Small intestine (tissue), 16 donors: ENCODE measurements around the gene IFNLR1. TPM values are rescaled to one million over a fixed set of nuclear protein-coding genes. Genes with fewer than 3 reads are reported as not detected.

Experiments used
- DNase-seq, 2 donors: peaks; one replicate each; pipeline versions ENCODE4 v3.0.0 to v3.0.0-alpha.2; 2013
- FAIRE-seq: peaks from 2 replicates; lab custom pipeline; 2012; peaks lifted over from hg19 to GRCh38; lab: Jason Lieb, UNC
- H3K27ac ChIP-seq, 3 donors: one replicate each; pipeline ENCODE4 v1.5.1; 2013; ENCODE audit warnings: low read length in 2 of 3, mild to moderate bottlenecking in 2 of 3, control low read depth in 1 of 3, inconsistent platforms in 1 of 3, low read depth in 1 of 3, moderate library complexity in 1 of 3
- H3K27me3 ChIP-seq, 3 donors: one replicate each; pipeline ENCODE4 v1.6.1; 2013; ENCODE audit warnings: low read length in 3 of 3, inconsistent platforms in 1 of 3; ENCODE audit not compliant: control insufficient read depth in 3 of 3, insufficient read depth in 3 of 3
- H3K36me3 ChIP-seq, 3 donors: one replicate each; pipeline ENCODE4 v1.6.1; 2013; ENCODE audit warnings: low read length in 3 of 3, inconsistent platforms in 1 of 3, low read depth in 1 of 3, mild to moderate bottlenecking in 1 of 3, moderate library complexity in 1 of 3; ENCODE audit not compliant: control insufficient read depth in 3 of 3, insufficient read depth in 2 of 3
- H3K4me1 ChIP-seq, 3 donors: one replicate each; pipeline ENCODE4 v1.6.1; 2013; ENCODE audit warnings: low read length in 2 of 3, inconsistent platforms in 1 of 3, low read depth in 1 of 3, mild to moderate bottlenecking in 1 of 3, moderate library complexity in 1 of 3; ENCODE audit not compliant: control insufficient read depth in 3 of 3, insufficient read depth in 2 of 3
- H3K4me3 ChIP-seq, 3 donors: one replicate each; pipeline ENCODE4 v1.5.1; 2013; ENCODE audit warnings: low read length in 3 of 3, control low read depth in 1 of 3, inconsistent platforms in 1 of 3, low read depth in 1 of 3, mild to moderate bottlenecking in 1 of 3, moderate library complexity in 1 of 3
- H3K9me3 ChIP-seq, 2 donors: one replicate each; pipeline ENCODE4 v1.6.1; 2013; ENCODE audit warnings: low read depth in 1 of 2, low read length in 1 of 2; ENCODE audit not compliant: control insufficient read depth in 2 of 2, insufficient read depth in 1 of 2
- WGBS, 3 donors: extraction: QIAGEN DNeasy Blood & Tissue Kit; methylation state at CpG; one replicate each; pipeline ENCODE4 v1.1.7; 2013; 5-methylcytosine and 5-hydroxymethylcytosine counted together
- long read RNA-seq, 10 donors: transcript quantifications; one replicate each; lab custom pipeline, GENCODE V29; 2026
- polyA plus RNA-seq, 4 donors: library from polyadenylated mRNA; stranded (reverse) in 3 of 4; unstranded in 1 of 4; fragments of 200-250 nt in 3 of 4; fragments of 120-200 nt in 1 of 4; gene quantifications; one replicate each; pipeline versions ENCODE4 v1.2.1 to v1.2.3, GENCODE V29; 2013
- donor health status: healthy with polysubstance abuse.
- donor health status: control.
- donor health status: control.
- donor health status: Bipolar disorder and iron deficiency.
- donor health status: healthy.

IFNLR1 gene
- 1 to 10 TPM; 4.8 to 9.8 (median 6.9) TPM for polyA plus RNA-seq
- long read RNA-seq, donor 1: 0 reads
- long read RNA-seq, donor 2, full-length matches to known transcripts: 4 of 4 reads
- long read RNA-seq, donor 2, partial matches to known transcripts: 0 of 4 reads
- long read RNA-seq, donor 2, other reads (novel, unspliced or antisense): 0 of 4 reads
- long read RNA-seq, donor 3: 0 reads
- long read RNA-seq, donor 4: 0 reads
- long read RNA-seq, donor 5: 0 reads
- long read RNA-seq, donor 6: 0 reads
- long read RNA-seq, donor 7: 0 reads
- long read RNA-seq, donor 8: 0 reads
- long read RNA-seq, donor 9: 0 reads
- long read RNA-seq, donor 10, partial matches to known transcripts: 0 of 1 reads
- long read RNA-seq, donor 10, other reads (novel, unspliced or antisense): 0 of 1 reads

DNA sequence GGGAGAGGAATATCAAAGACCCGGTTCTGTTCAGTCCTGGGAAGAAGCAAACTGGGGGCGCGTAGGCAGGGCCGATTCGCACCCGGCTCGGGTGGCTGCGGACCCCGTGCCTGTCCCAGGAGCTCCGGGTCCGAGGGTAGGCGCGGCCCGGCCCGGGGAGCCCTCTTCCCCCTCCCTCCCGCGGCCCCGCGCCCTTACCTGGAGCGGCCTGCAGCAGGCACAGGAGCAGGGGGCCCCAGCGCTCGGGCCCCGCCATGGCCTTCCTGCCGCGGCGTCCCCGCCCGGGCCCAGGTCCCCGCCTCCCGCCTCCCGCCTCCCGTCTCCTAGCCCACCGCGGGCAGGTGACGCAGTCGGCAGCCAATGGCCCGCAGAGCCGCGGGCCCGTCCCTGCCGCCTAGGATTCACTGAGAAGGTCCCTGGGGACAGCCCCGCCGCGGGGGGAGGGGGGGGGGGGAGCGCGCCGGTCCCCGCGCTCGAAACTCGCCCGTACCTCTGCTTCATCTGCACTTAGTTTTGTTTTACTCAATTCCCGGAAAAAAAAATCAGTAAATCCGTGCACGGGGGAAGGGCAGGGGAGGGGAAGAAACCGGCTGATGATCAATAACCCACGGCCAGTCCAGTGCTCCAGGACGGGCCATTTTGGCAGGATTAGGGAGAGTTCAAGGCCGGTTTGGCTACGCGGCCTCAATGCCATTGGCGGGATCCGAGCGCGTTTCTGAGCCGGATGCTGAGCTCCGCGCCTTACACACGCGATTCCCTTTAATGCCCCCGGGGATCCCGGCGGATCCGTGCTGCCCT is at the start of gene IFNLR1:
Gene IFNLR1 (minus strand): TSS at position 297 of the 798 bp plus-strand sequence. CDS start 41 bp downstream, at position 256.
- H3K9me3 ChIP-seq: no peaks in the 10 kb centered on the region
- peaks cover 0 to 6% (median 2%) of the 10 kb centered on the region in 3 donors for H3K27me3 ChIP-seq
- peak within 1 kb of the TSS; percentile 76 to 99 (median 96) for H3K27ac ChIP-seq
- peaks cover 0 to under 1% (median 0%) of the 10 kb centered on the region in 3 donors for H3K36me3 ChIP-seq
- DNase-seq: peak; percentile 84 to 92
- H3K4me3 ChIP-seq: peak within 1 kb of the TSS; percentile 49 to 80 (median 63)
- WGBS, 3 donors: 0 to 1% (median 1%) methylated on average over 52 to 74 of the region's 74 CpGs
- H3K4me1 ChIP-seq: peaks cover 0 to 28% (median 3%) of the 10 kb centered on the region in 3 donors
- FAIRE-seq: no peak

DNA sequence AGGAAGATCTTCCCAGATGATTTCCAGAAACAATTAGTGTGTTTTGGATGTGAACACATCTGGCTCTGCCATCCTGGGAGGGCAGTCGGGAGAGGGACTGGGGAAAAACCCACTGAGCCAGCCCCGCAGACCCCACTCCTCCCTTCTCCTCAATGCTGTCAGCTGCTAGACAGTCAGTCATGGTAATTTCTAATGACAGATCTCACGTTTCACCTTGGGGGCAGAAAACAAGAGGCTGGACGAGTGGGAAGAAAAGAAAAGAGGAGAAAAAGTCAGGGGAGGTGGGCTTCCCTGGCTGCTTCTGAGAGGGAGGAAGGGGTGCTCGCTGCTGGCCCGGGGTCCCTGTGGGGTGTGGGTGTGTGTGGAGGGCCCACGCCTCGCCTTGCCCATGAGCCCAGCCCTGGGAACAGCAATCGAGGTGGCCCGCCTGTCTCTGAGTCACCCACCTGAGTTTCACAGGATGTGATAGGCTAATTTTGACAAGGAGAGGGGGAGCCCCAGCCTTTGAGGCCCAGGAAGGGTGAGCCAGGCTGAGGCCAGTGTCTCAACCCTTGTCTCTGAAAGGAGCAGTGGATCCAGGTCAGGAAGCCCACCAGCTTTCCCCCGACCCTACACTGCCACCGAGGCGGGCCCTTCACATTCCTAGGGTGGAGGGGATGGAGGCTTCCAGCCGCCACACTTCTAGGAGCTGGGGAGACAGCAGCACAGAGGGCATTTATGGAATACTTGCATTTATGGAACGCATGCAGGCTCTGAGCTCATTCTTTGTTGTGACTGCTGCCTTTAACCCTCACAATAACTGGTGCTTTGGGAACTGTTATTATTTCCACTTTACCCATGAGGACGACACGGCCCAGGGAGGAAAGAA is 49.1 kb upstream of the IFNLR1 start:
- no peaks in the 10 kb centered on the region for H3K9me3 ChIP-seq
- H3K36me3 ChIP-seq: no peaks in the 10 kb centered on the region
- 36 to 46% (median 45%) methylated on average over 17 of the region's 17 CpGs for WGBS, 3 donors
- H3K4me1 ChIP-seq: peaks cover 4 to 26% (median 8%) of the 10 kb centered on the region in 3 donors
- peak in 1 of 2 donors; percentile 75 for DNase-seq
- H3K27me3 ChIP-seq: peaks cover 0 to 2% (median 0%) of the 10 kb centered on the region in 3 donors
- peak overlapping the region in 1 of 3 donors; percentile 36 for H3K27ac ChIP-seq
- no peak overlapping the region for H3K4me3 ChIP-seq
- FAIRE-seq: no peak

DNA sequence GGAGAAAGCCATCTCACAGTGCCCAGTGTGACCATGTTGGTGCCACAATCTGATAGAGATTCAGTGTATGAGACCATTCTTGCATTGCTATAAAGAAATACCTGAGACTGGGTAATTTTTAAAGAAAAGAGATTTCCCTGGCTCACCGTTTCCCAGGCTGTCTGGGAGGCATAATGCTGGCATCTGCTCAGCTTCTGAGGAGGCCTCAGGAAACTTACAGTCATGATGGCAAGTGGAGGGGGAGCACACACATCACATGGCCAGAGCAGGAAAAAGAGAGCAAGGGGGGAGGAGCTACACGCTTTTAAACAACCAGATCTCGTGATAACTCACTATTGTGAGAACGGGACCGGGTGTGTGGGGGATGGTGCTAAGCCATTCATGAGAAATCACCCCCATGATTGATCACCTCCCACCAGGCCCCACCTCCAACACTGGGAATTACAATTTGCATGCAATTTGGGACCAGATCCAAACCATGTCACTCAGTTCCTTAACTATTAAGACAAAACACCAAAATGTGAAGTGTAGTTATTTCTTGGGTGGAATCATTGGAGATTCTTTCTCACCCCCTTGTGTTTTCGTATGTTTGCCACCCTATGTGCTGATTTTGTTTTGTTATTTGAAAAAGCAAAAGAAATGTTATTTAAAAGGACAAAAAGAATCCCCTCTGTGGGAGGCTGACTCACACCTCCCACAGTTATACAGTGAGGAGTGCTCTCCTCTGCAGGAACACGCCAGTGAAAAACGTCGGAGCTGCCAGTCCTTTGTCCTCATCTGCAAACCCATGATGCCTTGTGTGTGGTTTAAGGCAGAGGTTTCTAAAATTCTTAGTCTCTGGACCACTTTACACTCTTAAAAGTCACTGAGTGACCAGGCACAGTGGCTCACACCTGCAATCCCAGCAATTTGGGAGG is 46.9 kb upstream of the IFNLR1 start:
- FAIRE-seq (no peak), DNase-seq (no peak)
- H3K9me3 ChIP-seq: no peaks in the 10 kb centered on the region
- peaks cover 4 to 26% (median 8%) of the 10 kb centered on the region in 3 donors for H3K4me1 ChIP-seq
- H3K27ac ChIP-seq: no peak overlapping the region
- H3K27me3 ChIP-seq: peaks cover 0 to 2% (median 0%) of the 10 kb centered on the region in 3 donors
- no peaks in the 10 kb centered on the region for H3K36me3 ChIP-seq
- H3K4me3 ChIP-seq: no peak overlapping the region
- 73 to 80% (median 79%) methylated on average over 9 of the region's 9 CpGs for WGBS, 3 donors

DNA sequence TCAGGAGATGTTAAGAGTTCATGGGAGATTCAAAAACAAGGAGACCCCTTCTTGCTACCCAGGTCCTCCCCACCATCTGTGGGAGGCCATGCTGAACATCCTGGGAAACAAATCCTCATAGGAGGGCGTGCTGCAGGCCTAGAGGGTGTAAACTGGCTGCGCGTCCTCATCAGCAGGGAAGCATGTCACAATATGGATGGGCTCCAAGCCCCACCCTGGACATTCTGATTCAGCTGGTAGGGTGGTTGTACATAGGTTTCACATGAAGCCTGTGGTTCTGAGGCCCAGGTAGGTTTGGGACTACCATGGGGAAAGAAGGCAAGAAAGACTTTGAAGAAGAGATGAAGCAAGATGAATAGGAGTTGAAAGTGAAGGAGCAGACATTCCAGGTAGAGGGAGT is 44.6 kb upstream of the IFNLR1 start:
- WGBS, 3 donors: 91 to 94% (median 93%) methylated on average over 3 of the region's 3 CpGs
- no peak overlapping the region for H3K27ac ChIP-seq
- DNase-seq (no peak), FAIRE-seq (no peak)
- no peaks in the 10 kb centered on the region for H3K9me3 ChIP-seq
- no peaks in the 10 kb centered on the region for H3K36me3 ChIP-seq
- H3K4me1 ChIP-seq: peaks cover 0 to 11% (median 4%) of the 10 kb centered on the region in 3 donors
- H3K27me3 ChIP-seq: no peaks in the 10 kb centered on the region
- H3K4me3 ChIP-seq: no peak overlapping the region

DNA sequence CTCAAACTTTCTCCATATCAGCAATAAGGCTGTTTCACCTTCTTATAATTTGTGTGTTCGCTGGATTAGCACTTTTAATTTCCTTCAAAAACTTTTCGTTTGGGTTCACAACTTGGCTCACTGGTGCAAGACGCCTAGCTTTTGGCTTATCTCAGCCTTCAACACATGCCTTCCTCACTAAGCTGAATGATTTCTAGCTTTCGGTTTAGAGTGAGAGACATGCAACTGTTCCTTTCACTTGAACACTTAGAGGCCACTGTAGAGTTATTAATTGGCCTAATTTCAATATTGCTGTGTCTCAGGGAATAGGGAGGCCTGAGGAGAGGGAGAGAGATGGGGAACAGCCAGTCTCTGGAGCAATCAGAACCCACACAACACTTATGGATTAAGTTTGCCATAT is 41.2 kb upstream of the IFNLR1 start:
- WGBS, 3 donors: 38 to 72% (median 47%) methylated on average over 4 of the region's 4 CpGs
- FAIRE-seq: no peak

DNA sequence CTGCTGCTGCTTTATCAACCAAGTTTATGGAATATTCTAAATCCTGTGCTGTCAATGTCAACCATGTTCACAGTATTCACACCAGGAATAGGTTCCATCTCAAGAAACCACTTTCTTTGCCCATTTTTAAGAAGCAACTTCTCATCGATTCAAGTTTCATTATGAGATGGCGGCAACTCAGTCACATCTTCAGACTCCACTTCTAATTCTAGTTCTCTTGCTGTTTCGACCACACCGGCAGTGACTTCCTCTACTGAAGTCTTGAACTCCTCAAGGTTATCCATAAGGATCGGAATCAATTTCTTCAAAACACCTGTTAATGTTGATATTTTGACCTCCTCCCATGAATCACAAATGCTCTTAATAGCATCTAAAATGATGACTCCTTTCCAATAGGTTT is 39.7 kb upstream of the IFNLR1 start:
- Histone ChIP-seq H3K4me1 (peaks cover 0 to 30% (median 2%) of the 10 kb centered on the region in 3 donors), H3K27me3 (no peaks in the 10 kb centered on the region), H3K4me3 (no peak overlapping the region), H3K27ac (no peak overlapping the region), H3K36me3 (no peaks in the 10 kb centered on the region), H3K9me3 (no peaks in the 10 kb centered on the region)
- DNase-seq (no peak), FAIRE-seq (no peak)
- 71 to 85% (median 76%) methylated on average over 5 of the region's 5 CpGs for WGBS, 3 donors

More for the DNA sequence above, 41.2 kb upstream of the IFNLR1 start:
- H3K4me1 ChIP-seq: peaks cover 0 to 16% (median 2%) of the 10 kb centered on the region in 3 donors
- no peak for DNase-seq
- no peaks in the 10 kb centered on the region for H3K9me3 ChIP-seq
- no peaks in the 10 kb centered on the region for H3K27me3 ChIP-seq
- H3K4me3 ChIP-seq: no peak overlapping the region
- no peak overlapping the region for H3K27ac ChIP-seq
- H3K36me3 ChIP-seq: no peaks in the 10 kb centered on the region

DNA sequence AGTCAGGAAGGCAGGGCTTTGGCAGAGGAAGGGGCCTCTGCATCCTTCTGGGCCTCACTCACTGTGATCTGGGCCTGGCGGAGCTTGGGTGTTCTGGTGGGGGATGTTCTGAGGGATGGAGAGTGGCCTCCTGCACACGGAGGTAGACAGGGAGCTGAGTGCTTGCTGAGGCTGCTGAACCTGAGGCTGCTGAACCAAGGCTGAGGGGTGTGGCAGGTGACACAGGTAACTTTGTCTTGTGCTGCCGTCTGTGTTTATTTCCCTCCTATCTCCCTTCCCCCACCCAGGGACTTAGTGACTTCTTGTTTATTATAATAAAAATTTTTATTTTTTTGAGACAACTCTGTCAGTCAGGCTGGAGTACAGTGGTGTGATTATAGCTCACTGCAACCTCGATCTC is 37.7 kb upstream of the IFNLR1 start:
- FAIRE-seq (no peak), DNase-seq (peak; percentile 39 to 73)
- Histone ChIP-seq H3K27me3 (no peaks in the 10 kb centered on the region), H3K36me3 (no peaks in the 10 kb centered on the region), H3K27ac (peak overlapping the region in 2 of 3 donors; percentile 59 to 86), H3K9me3 (no peaks in the 10 kb centered on the region), H3K4me3 (no peak overlapping the region), H3K4me1 (peaks cover 0 to 30% (median 2%) of the 10 kb centered on the region in 3 donors)
- WGBS, 3 donors: 57 to 75% (median 71%) methylated on average over 4 of the region's 4 CpGs
